SK-N-SH (cell line): ENCODE measurements around the gene BTBD2. TPM values are rescaled to one million over a fixed set of nuclear protein-coding genes. Genes with fewer than 3 reads are reported as not detected.

Source experiments
- CTCF ChIA-PET: fragments of 300-600, 350-600 bp; formaldehyde crosslinking; extraction: SDS; loops from one replicate; lab custom pipeline; 2021; lab: Yijun Ruan, JAX
- POLR2A ChIA-PET: fragments of 350-600 bp; sonication (Branson Sonifier 250); formaldehyde crosslinking; extraction: SDS; loops from one replicate; lab custom pipeline; 2020; ENCODE audit warnings: antibody characterized with exemption, inconsistent platforms; lab: Yijun Ruan, JAX
- DNase-seq: peaks from one replicate; pipeline ENCODE4 v3.0.0; 2012
- H2AFZ ChIP-seq: fragments of 200-600 bp; sonication (generic); 2 replicates; pipeline ENCODE4 v1.8.1; 2016; ENCODE audit warnings: antibody characterized with exemption, mild to moderate bottlenecking, low read depth
- H3F3A ChIP-seq: fragments of 200-600 bp; sonication (generic); replicated peaks from 2 replicates; pipeline ENCODE3; 2016; ENCODE audit warnings: antibody characterized with exemption, mild to moderate bottlenecking; ENCODE audit not compliant: insufficient read depth
- H3K27ac ChIP-seq, 2 experiments: fragments of 200-500 bp in 1 of 2; fragments of 200-600 bp in 1 of 2; sonication (Bioruptor generic) in 1 of 2; sonication (generic), shearing (Covaris generic) in 1 of 2; 2 replicates each; pipeline versions ENCODE4 v1.5.1 to v1.6.1; 2014 to 2016; ENCODE audit warnings: low read depth in 2 of 2, inconsistent platforms in 1 of 2, low read length in 1 of 2, mild to moderate bottlenecking in 1 of 2, mixed read lengths in 1 of 2
- H3K27me3 ChIP-seq: fragments of 200-600 bp; sonication (generic), shearing (Covaris generic); 2 replicates; pipeline ENCODE4 v1.6.1; 2016; ENCODE audit warnings: mixed run types; ENCODE audit not compliant: insufficient read depth
- H3K36me3 ChIP-seq, 2 experiments: fragments of 200-500 bp in 1 of 2; fragments of 200-600 bp in 1 of 2; sonication (Bioruptor generic) in 1 of 2; sonication (generic) in 1 of 2; replicated peaks in 1 of 2; 2 replicates each; pipeline versions ENCODE3 to v1.5.1; 2014 to 2016; ENCODE audit warnings: low read length in 1 of 2, mild to moderate bottlenecking in 1 of 2; ENCODE audit not compliant: insufficient read depth in 2 of 2, control insufficient read depth in 1 of 2
- H3K4me1 ChIP-seq, 2 experiments: fragments of 200-500 bp in 1 of 2; fragments of 200-600 bp in 1 of 2; sonication (Bioruptor generic) in 1 of 2; sonication (generic), shearing (Covaris generic) in 1 of 2; 2 replicates each; pipeline versions ENCODE4 v1.5.1 to v1.6.1; 2014 to 2016; ENCODE audit warnings: low read depth in 1 of 2, low read length in 1 of 2, mixed run types in 1 of 2; ENCODE audit not compliant: insufficient read depth in 2 of 2, control insufficient read depth in 1 of 2
- H3K4me2 ChIP-seq: fragments of 200-600 bp; sonication (generic), shearing (Covaris generic); 2 replicates; pipeline ENCODE4 v1.6.1; 2017; ENCODE audit warnings: mixed run types
- H3K4me3 ChIP-seq, 2 experiments: fragments of 200-500 bp in 1 of 2; fragments of 200-600 bp in 1 of 2; sonication (Bioruptor generic) in 1 of 2; sonication (generic), shearing (Covaris generic) in 1 of 2; 2 replicates each; pipeline versions ENCODE4 v1.5.1 to v1.8.1; 2014 to 2016; ENCODE audit warnings: low read depth in 2 of 2, inconsistent platforms in 1 of 2, low read length in 1 of 2, mild to moderate bottlenecking in 1 of 2, mixed read lengths in 1 of 2, moderate library complexity in 1 of 2
- H3K79me2 ChIP-seq: fragments of 200-600 bp; sonication (generic); 2 replicates; pipeline ENCODE4 v1.8.1; 2017; ENCODE audit warnings: mild to moderate bottlenecking; ENCODE audit not compliant: insufficient read depth
- H3K9ac ChIP-seq: fragments of 200-600 bp; sonication (generic); 2 replicates; pipeline ENCODE4 v1.6.1; 2017; ENCODE audit warnings: mixed run types
- H3K9me2 ChIP-seq: fragments of 200-600 bp; sonication (generic); 2 replicates; pipeline ENCODE4 v1.6.1; 2017; ENCODE audit warnings: mixed run types
- H3K9me3 ChIP-seq: fragments of 200-600 bp; sonication (generic); 2 replicates; pipeline ENCODE4 v1.6.1; 2017; ENCODE audit warnings: mixed run types, mild to moderate bottlenecking, moderate library complexity
- H4K20me1 ChIP-seq: fragments of 200-600 bp; sonication (generic); 2 replicates; pipeline ENCODE4 v1.6.1; 2017; ENCODE audit warnings: mild to moderate bottlenecking, mixed run types; ENCODE audit not compliant: insufficient read depth
- CTCF ChIP-seq: fragments of 200-600 bp; sonication (generic); IDR thresholded peaks from 2 replicates; pipeline ENCODE4 v1.6.1; 2017; ENCODE audit warnings: antibody characterized with exemption, mild to moderate bottlenecking, moderate library complexity
- ELF1 ChIP-seq: IDR thresholded peaks from 2 replicates; pipeline ENCODE4 v1.4.0; 2012
- EZH2phosphoT487 ChIP-seq: fragments of 200-600 bp; sonication (generic); IDR thresholded peaks from 2 replicates; pipeline ENCODE4 v1.6.1; 2017; ENCODE audit warnings: low read depth, mixed run types, mild to moderate bottlenecking, antibody characterized with exemption, moderate library complexity, borderline replicate concordance
- FOXJ3 ChIP-seq: sonication (generic); formaldehyde crosslinking; IDR thresholded peaks from 2 replicates; pipeline ENCODE4 v1.5.1; 2020; ENCODE audit warnings: mild to moderate bottlenecking, missing genetic modification reagents
- GABPA ChIP-seq: IDR thresholded peaks from 2 replicates; pipeline ENCODE4 v1.4.0; 2012; ENCODE audit warnings: low read depth, mild to moderate bottlenecking
- GATA2 ChIP-seq: sonication (generic); formaldehyde crosslinking; IDR thresholded peaks from 2 replicates; pipeline ENCODE4 v1.5.0; 2020; ENCODE audit warnings: mild to moderate bottlenecking, missing genetic modification reagents
- IRF3 ChIP-seq: fragments of 150-350 bp; IDR thresholded peaks from 2 replicates; pipeline ENCODE4 v1.6.1; 2016; ENCODE audit warnings: mild to moderate bottlenecking, low read depth, low read length
- JUND ChIP-seq: IDR thresholded peaks from 2 replicates; pipeline ENCODE4 v1.4.0; 2012
- MXI1 ChIP-seq: IDR thresholded peaks from 2 replicates; pipeline ENCODE4 v1.6.1; 2012; ENCODE audit warnings: mild to moderate bottlenecking, low read depth, low read length, improper control_type of control experiment
- NRF1 ChIP-seq: IDR thresholded peaks from 2 replicates; pipeline ENCODE4 v1.6.1; 2012; ENCODE audit warnings: low read depth, mild to moderate bottlenecking, low read length
- POLR2AphosphoS5 ChIP-seq: IDR thresholded peaks from 2 replicates; pipeline ENCODE4 v1.6.1; 2012; ENCODE audit warnings: low read depth, low read length
- RAD21 ChIP-seq: IDR thresholded peaks from 2 replicates; pipeline ENCODE4 v1.6.1; 2012; ENCODE audit warnings: mild to moderate bottlenecking, low read length
- RCOR1 ChIP-seq: fragments of 150-350 bp; IDR thresholded peaks from 2 replicates; pipeline ENCODE4 v1.6.1; 2017; ENCODE audit warnings: antibody characterized with exemption, low read length
- RXRA ChIP-seq: IDR thresholded peaks from 2 replicates; pipeline ENCODE4 v1.4.0; 2012; ENCODE audit warnings: low read depth, mild to moderate bottlenecking, borderline replicate concordance
- SMC3 ChIP-seq: IDR thresholded peaks from 2 replicates; pipeline ENCODE4 v1.6.1; 2012; ENCODE audit warnings: low read depth, low read length, improper control_type of control experiment
- TAF1 ChIP-seq: IDR thresholded peaks from 2 replicates; pipeline ENCODE4 v1.6.1; 2012; ENCODE audit warnings: low read depth, mild to moderate bottlenecking, low read length, moderate library complexity, borderline replicate concordance
- TCF12 ChIP-seq: IDR thresholded peaks from 2 replicates; pipeline ENCODE4 v1.4.0; 2012
- TEAD4 ChIP-seq: IDR thresholded peaks from 2 replicates; pipeline ENCODE4 v1.4.0; 2012; ENCODE audit warnings: mild to moderate bottlenecking, borderline replicate concordance; ENCODE audit not compliant: insufficient read depth
- USF1 ChIP-seq: IDR thresholded peaks from 2 replicates; pipeline ENCODE4 v1.4.0; 2012; ENCODE audit warnings: low read depth, borderline replicate concordance
- ZBTB33 ChIP-seq: IDR thresholded peaks from 2 replicates; pipeline ENCODE4 v1.4.0; 2012; ENCODE audit warnings: low read depth, borderline replicate concordance
- WGBS: methylation state at CpG from one replicate; pipeline ENCODE4 v1.1.6; 2017; ENCODE audit warnings: low lambda C conversion rate; 5-methylcytosine and 5-hydroxymethylcytosine counted together
- polyA plus RNA-seq, 3 experiments: library from polyadenylated mRNA; depleted of rRNA; stranded (reverse); fragments of >200 nt; gene quantifications; 2 replicates each; pipeline ENCODE4 v1.2.3, GENCODE V29; 2012

Gene BTBD2
- polyA plus RNA-seq, 1 of the 3 experiments (the other 2 are of a cell fraction) = 66.8 TPM

GRCh38 chr19:2047076-2047448 is 31.5 kb upstream of the BTBD2 start (continued):
- TF ChIP-seq CTCF (no peak), USF1 (no peak)

GRCh38 chr19:2046046-2046907 is 30.8 kb upstream of the BTBD2 start:
- Histone ChIP-seq H3K4me2 (no peak overlapping the region), H3K9me2 (no peaks in the 10 kb centered on the region), H4K20me1 (peaks cover 79% of the 10 kb centered on the region), H3K27ac (no peak overlapping the region; a peak in 1 of 4 replicates), H3K4me1 (peaks cover 25 to 60% of the 10 kb centered on the region in 2 experiments; a peak in 3 of 4 replicates), H3K27me3 (no peaks in the 10 kb centered on the region), H3K79me2 (peaks cover 45% of the 10 kb centered on the region), H3K36me3 (peaks cover 4 to 42% of the 10 kb centered on the region in 2 experiments), H3K9me3 (no peaks in the 10 kb centered on the region), H3K4me3 (no peak overlapping the region), H3K9ac (no peak overlapping the region), H2AFZ (no peak overlapping the region), H3F3A (peaks cover 9% of the 10 kb centered on the region)
- CTCF ChIA-PET = interaction anchor here (0.6 to 0.9 kb wide), 2 partner anchors 107 to 116 kb away, joined by 3 to 5 read pairs; no protein-coding TSS in a partner anchor
- POLR2A ChIA-PET = no interaction called here
- WGBS = 95% methylated on average over 34 of the region's 50 CpGs
- DNase-seq = no peak
- TF ChIP-seq EZH2phosphoT487 = no peak
- no peak for TF ChIP-seq RCOR1
- no peak for TF ChIP-seq RAD21
- TF ChIP-seq POLR2AphosphoS5 = no peak
- TF ChIP-seq JUND = no peak
- TF ChIP-seq IRF3 = no peak
- no peak for TF ChIP-seq TEAD4
- no peak for TF ChIP-seq USF1
- no peak for TF ChIP-seq NRF1
- no peak for TF ChIP-seq FOXJ3
- TF ChIP-seq ELF1 = no peak
- no peak for TF ChIP-seq MXI1
- TF ChIP-seq SMC3 = no peak
- no peak for TF ChIP-seq GABPA
- no peak for TF ChIP-seq RXRA
- TF ChIP-seq TAF1 = no peak
- no peak for TF ChIP-seq GATA2 (CRISPR knock-in tag)
- no peak for TF ChIP-seq ZBTB33
- TF ChIP-seq TCF12 = no peak
